Effector memory CD8-positive, alpha-beta T cell (primary cell): ENCODE measurements around the gene BCAP29.

Experiments used
- ATAC-seq: fragments of 150-1000 bp; cut with Tn5 transposase; replicated peaks from 2 replicates; pipeline ENCODE4 v1.10.0; 2021; ENCODE audit warnings: mild to moderate bottlenecking, moderate library complexity
- DNase-seq, 3 experiments: peaks; one replicate each; pipeline ENCODE4 v3.0.0; 2021
- H3K27ac Mint-ChIP-seq, 2 donors: one replicate each; pipeline ENCODE4 v1.8.0; 2022; ENCODE audit warnings: mild to moderate bottlenecking in 2 of 2, mixed read lengths in 2 of 2, moderate library complexity in 2 of 2
- H3K27me3 Mint-ChIP-seq, 2 donors: one replicate each; pipeline ENCODE4 v1.8.0; 2022; ENCODE audit warnings: mixed read lengths in 2 of 2
- H3K36me3 Mint-ChIP-seq: one replicate; pipeline ENCODE4 v1.8.0; 2022; ENCODE audit warnings: mild to moderate bottlenecking, moderate library complexity, mixed read lengths; ENCODE audit not compliant: insufficient read depth
- H3K4me1 Mint-ChIP-seq, 2 donors: one replicate each; pipeline ENCODE4 v1.8.0; 2022; ENCODE audit warnings: low read depth in 2 of 2, mixed read lengths in 2 of 2
- H3K4me3 Mint-ChIP-seq, 2 donors: one replicate each; pipeline ENCODE4 v1.8.0; 2022; ENCODE audit warnings: mild to moderate bottlenecking in 2 of 2, mixed read lengths in 2 of 2, moderate library complexity in 2 of 2
- H3K9me3 Mint-ChIP-seq, 2 donors: one replicate each; pipeline ENCODE4 v1.8.0; 2022; ENCODE audit warnings: mixed read lengths in 2 of 2

BCAP29 gene

GRCh38 chr7:107563775-107564552 is 16.1 kb upstream of the BCAP29 start, which contains the start of the genes COG5 and DUS4L:
TSS of gene COG5 (minus strand) at chr7:107563920. CDS start at chr7:107563896, 24 bp downstream.
TSS of gene DUS4L (plus strand) at chr7:107563971. CDS start at chr7:107567071, 3,100 bp downstream.
- Mint-ChIP-seq H3K4me3 (peak within 1 kb of the TSS; percentile 85 to 88), H3K4me1 (peaks cover 40 to 55% of the 10 kb centered on the region in 2 donors), H3K27ac (peak within 1 kb of the TSS; percentile 93 to 97), H3K9me3 (no peaks in the 10 kb centered on the region), H3K36me3 (peaks cover 3% of the 10 kb centered on the region), H3K27me3 (no peaks in the 10 kb centered on the region)
- DNase-seq (peak; percentile 77 to 85 (median 80)), ATAC-seq (peak; percentile 88)

GRCh38 chr7:107564553-107565298 is 15.3 kb upstream of the BCAP29 start:
- DNase-seq (no peak), ATAC-seq (no peak)
- Mint-ChIP-seq H3K4me3 (peak overlapping the region; percentile 85 to 88), H3K36me3 (peaks cover 3% of the 10 kb centered on the region), H3K4me1 (peaks cover 33 to 47% of the 10 kb centered on the region in 2 donors), H3K27ac (peak overlapping the region; percentile 93 to 97), H3K9me3 (no peaks in the 10 kb centered on the region), H3K27me3 (no peaks in the 10 kb centered on the region)

- DNase-seq = no peak
- H3K9me3 Mint-ChIP-seq = no peaks in the 10 kb centered on the region
- H3K4me1 Mint-ChIP-seq = peaks cover 3 to 4% of the 10 kb centered on the region in 2 donors
- H3K36me3 Mint-ChIP-seq = peaks cover 4% of the 10 kb centered on the region
- ATAC-seq = no peak
- H3K27me3 Mint-ChIP-seq = no peaks in the 10 kb centered on the region
- no peak overlapping the region for H3K4me3 Mint-ChIP-seq
- no peak overlapping the region for H3K27ac Mint-ChIP-seq
These were observed 9.7 kb upstream of the BCAP29 start for GRCh38 chr7:107570298-107570697.

GRCh38 chr7:107573537-107573936 is 6.5 kb upstream of the BCAP29 start:
- no peak for DNase-seq
- H3K4me3 Mint-ChIP-seq = no peak overlapping the region
- ATAC-seq = no peak

GRCh38 chr7:107579554-107579884 is 527 bp upstream of the BCAP29 start:
- peaks cover 9 to 11% of the 10 kb centered on the region in 2 donors for H3K4me1 Mint-ChIP-seq
- no peaks in the 10 kb centered on the region for H3K27me3 Mint-ChIP-seq
- DNase-seq = no peak
- H3K27ac Mint-ChIP-seq = peak overlapping the region; percentile 79 to 92
- peaks cover 5% of the 10 kb centered on the region for H3K36me3 Mint-ChIP-seq
- no peak for ATAC-seq
- peak overlapping the region; percentile 81 to 87 for H3K4me3 Mint-ChIP-seq
- H3K9me3 Mint-ChIP-seq = no peaks in the 10 kb centered on the region

More at GRCh38 chr7:107573537-107573936, 6.5 kb upstream of the BCAP29 start:
- Mint-ChIP-seq H3K27me3 (no peaks in the 10 kb centered on the region), H3K4me1 (no peaks in the 10 kb centered on the region), H3K27ac (no peak overlapping the region), H3K9me3 (no peaks in the 10 kb centered on the region), H3K36me3 (peaks cover 5% of the 10 kb centered on the region)

- H3K4me1 Mint-ChIP-seq = peaks cover 9 to 11% of the 10 kb centered on the region in 2 donors
- H3K9me3 Mint-ChIP-seq = no peaks in the 10 kb centered on the region
- no peaks in the 10 kb centered on the region for H3K27me3 Mint-ChIP-seq
- peak overlapping the region; percentile 79 to 92 for H3K27ac Mint-ChIP-seq
- no peak for ATAC-seq
- no peak for DNase-seq
- H3K36me3 Mint-ChIP-seq = peaks cover 5% of the 10 kb centered on the region
- H3K4me3 Mint-ChIP-seq = peak overlapping the region; percentile 81 to 87
These were observed 804 bp downstream of the BCAP29 start for GRCh38 chr7:107580716-107581383.

GRCh38 chr7:107581387-107582013 is 1.5 kb downstream of the BCAP29 start:
- Mint-ChIP-seq H3K4me3 (peak overlapping the region; percentile 81 to 87), H3K27ac (peak overlapping the region in 1 of 2 donors; percentile 92), H3K9me3 (no peaks in the 10 kb centered on the region), H3K27me3 (no peaks in the 10 kb centered on the region), H3K4me1 (peaks cover 9 to 11% of the 10 kb centered on the region in 2 donors), H3K36me3 (peaks cover 5% of the 10 kb centered on the region)
- no peak for DNase-seq
- ATAC-seq = no peak

- Mint-ChIP-seq H3K4me1 (peaks cover 9 to 11% of the 10 kb centered on the region in 2 donors), H3K36me3 (peaks cover 5% of the 10 kb centered on the region), H3K27me3 (no peaks in the 10 kb centered on the region), H3K4me3 (no peak overlapping the region), H3K27ac (no peak overlapping the region), H3K9me3 (no peaks in the 10 kb centered on the region)
- ATAC-seq = no peak
- no peak for DNase-seq
These were observed 2.8 kb downstream of the BCAP29 start for GRCh38 chr7:107582875-107583274.

- no peak for ATAC-seq
- H3K27ac Mint-ChIP-seq = no peak overlapping the region
These were observed 4.7 kb downstream of the BCAP29 start for GRCh38 chr7:107584716-107585115.

GRCh38 chr7:107588529-107589130 is 8.6 kb downstream of the BCAP29 start:
- ATAC-seq (no peak), DNase-seq (no peak)
- Mint-ChIP-seq H3K27ac (no peak overlapping the region), H3K9me3 (no peaks in the 10 kb centered on the region), H3K4me3 (no peak overlapping the region), H3K36me3 (peaks cover 3% of the 10 kb centered on the region), H3K4me1 (no peaks in the 10 kb centered on the region), H3K27me3 (no peaks in the 10 kb centered on the region)

More at GRCh38 chr7:107584716-107585115, 4.7 kb downstream of the BCAP29 start:
- no peak for DNase-seq
- H3K9me3 Mint-ChIP-seq = no peaks in the 10 kb centered on the region
- H3K4me3 Mint-ChIP-seq = no peak overlapping the region
- peaks cover 9 to 11% of the 10 kb centered on the region in 2 donors for H3K4me1 Mint-ChIP-seq
- H3K27me3 Mint-ChIP-seq = no peaks in the 10 kb centered on the region
- peaks cover 3% of the 10 kb centered on the region for H3K36me3 Mint-ChIP-seq

- no peak for DNase-seq
- Mint-ChIP-seq H3K9me3 (no peaks in the 10 kb centered on the region), H3K36me3 (peaks cover 18% of the 10 kb centered on the region), H3K4me3 (no peak overlapping the region), H3K27me3 (no peaks in the 10 kb centered on the region), H3K4me1 (no peaks in the 10 kb centered on the region), H3K27ac (no peak overlapping the region)
- ATAC-seq = no peak
These were observed 11.4 kb downstream of the BCAP29 start for GRCh38 chr7:107591421-107591820.

GRCh38 chr7:107592361-107593024 is 12.4 kb downstream of the BCAP29 start:
- Mint-ChIP-seq H3K27me3 (no peaks in the 10 kb centered on the region), H3K36me3 (peaks cover 18% of the 10 kb centered on the region), H3K4me3 (no peak overlapping the region), H3K9me3 (no peaks in the 10 kb centered on the region), H3K27ac (no peak overlapping the region), H3K4me1 (no peaks in the 10 kb centered on the region)
- no peak for ATAC-seq
- no peak for DNase-seq
